RCC 7860 (cell line): Measurements from ENCODE around the gene LRP5.

Experiments
- DNase-seq: peaks from one replicate; pipeline ENCODE4 v3.0.0-alpha.2; 2015; ENCODE audit warnings: low spot score
- FAIRE-seq: peaks from 2 replicates; lab custom pipeline; 2012; peaks lifted over from hg19 to GRCh38; lab: Jason Lieb, UNC

LRP5 gene

DNA sequence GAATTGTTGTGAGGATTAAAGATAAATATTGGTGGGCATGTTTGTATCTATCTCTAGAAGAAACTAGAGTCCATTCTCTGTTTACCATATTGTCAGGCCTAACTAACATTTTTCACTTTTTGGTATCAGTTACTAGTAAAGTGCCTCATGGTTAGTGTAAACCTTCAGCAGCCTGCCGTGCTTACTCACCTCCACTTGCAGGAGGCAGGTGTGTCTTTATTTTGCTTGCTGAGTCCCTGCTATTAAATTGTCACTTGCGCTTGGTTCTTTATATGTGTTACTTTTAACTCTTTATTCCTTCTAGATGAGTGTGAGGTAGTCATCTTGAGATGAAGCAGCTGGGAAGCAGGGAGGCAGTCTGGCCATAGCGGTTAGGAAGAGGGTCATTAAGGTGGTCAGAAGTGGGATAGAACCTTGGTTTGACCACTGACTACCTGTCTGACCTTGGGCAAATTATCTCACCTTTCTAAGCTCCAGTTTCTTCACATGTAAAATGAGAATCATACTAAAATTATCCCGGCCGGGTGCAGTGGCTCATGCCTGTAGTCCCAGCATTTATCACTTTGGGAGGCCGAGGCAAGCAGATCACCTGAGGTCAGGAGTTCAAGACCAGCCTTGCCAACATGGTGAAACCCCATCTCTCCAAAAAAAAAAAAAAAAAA, 169.3 kb downstream of the LRP5 start:
- FAIRE-seq: no peak
- no peak for DNase-seq

DNA sequence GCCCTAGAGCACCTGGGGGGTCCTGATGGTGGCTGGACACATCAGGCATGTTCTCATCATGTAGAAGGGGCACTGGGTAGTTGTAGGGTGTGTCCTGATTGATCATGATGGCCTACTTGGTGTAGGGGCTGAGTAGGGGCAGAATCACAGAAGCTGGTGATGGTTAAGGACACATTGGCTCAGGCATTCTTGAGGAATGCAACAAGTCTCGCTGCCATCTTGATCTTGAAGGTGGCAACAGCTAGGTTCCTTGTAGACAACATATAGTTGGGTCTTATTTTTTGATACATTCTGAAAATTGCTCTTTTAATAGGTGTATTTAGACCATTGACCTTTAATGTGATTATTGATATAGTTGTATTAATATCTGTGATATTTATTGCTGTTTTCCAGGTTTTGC, 176.2 kb downstream of the LRP5 start:
- FAIRE-seq: no peak
- no peak for DNase-seq

DNA sequence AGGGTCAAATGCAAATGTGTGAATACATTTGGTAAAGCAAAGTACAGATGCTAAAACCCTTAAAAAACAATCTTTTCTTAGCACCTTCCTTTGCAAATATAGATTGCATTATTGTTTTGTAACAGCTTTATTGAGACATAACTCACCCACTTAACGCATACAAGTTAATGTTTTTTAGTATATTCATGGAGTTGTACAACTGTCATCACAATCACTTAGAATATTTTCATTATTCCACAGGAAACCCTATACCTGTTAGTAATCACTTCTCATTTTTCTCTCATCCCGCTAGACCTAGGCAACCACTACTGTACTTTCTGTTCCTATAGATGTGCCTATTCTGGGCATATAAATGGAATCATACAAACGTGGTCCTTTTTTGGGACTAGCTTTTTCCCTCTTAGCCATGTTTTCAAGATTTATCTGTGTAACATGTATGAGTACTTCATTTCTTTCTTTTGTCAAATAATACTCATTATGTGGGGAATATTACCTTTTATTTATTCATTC, 182.9 kb downstream of the LRP5 start:
- FAIRE-seq: no peak

DNA sequence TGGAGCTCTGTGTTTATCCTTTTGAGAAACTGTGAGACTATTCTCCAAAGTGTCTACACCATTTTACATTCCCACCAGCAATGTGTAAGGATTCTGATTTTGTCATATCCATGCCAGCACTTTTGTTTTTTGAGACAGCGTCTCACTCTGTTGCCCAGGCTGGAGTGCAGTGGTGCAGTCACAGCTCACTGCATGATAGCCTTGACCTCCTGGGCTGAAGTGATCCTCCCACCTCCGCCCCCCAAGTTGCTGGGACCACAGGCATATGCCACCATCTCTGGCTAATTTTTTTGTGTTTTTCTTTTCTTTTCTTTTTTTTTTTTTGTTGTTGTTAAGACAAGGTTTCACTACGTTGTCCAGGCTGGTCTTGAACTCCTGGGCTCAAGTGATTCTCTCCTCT, 183.5 kb downstream of the LRP5 start:
- FAIRE-seq (no peak), DNase-seq (no peak)

More for the DNA sequence above, 182.9 kb downstream of the LRP5 start:
- no peak for DNase-seq

DNA sequence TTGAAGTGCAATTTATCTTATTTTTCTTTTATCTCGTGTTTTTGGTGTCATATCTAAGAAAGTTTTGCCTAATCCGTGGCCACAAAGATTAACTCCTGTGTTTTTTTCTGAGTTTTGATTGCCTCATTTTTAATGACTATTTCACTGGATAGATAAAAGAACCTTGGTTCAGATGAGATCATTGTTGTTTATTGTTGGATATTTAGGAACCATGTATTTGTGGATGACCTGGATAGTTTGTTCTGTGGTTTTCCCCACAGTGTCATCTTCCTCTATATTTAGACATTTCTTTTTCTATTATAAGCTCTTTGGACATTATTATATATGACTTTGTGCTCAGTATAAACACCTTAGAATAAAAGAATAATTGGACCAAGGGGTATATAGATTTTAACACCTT, 185.4 kb downstream of the LRP5 start:
- DNase-seq (no peak), FAIRE-seq (no peak)

DNA sequence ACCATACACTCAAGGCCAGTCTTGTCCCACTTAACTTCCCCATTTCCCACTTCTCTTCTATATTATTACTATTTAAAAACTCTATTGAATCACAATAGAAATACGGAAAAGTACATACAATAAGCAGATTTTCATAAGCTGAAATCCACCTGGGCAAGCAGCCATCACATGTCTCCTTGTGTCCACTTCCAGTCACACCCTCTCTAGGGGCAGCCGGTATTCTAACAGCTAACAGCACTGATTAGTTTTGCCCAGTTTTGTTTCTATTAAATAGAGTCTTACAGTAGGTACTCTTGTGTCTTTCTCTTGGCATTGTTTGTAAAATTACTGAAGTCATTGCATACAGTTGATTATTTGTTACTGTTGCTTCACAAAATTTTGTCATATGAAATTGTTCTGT, 185.9 kb downstream of the LRP5 start:
- DNase-seq (no peak), FAIRE-seq (no peak)
